ENCODE measurements around the gene SLCO4C1. TPM values are rescaled to one million over a fixed set of nuclear protein-coding genes. Genes with fewer than 3 reads are reported as not detected.

SLCO4C1 gene
- total and polyA plus RNA-seq, 2 of the 13 experiments (the other 11 are each of a cell fraction or from before 2014, with no cell fraction given): 1.3 to 7.8 TPM

DNA sequence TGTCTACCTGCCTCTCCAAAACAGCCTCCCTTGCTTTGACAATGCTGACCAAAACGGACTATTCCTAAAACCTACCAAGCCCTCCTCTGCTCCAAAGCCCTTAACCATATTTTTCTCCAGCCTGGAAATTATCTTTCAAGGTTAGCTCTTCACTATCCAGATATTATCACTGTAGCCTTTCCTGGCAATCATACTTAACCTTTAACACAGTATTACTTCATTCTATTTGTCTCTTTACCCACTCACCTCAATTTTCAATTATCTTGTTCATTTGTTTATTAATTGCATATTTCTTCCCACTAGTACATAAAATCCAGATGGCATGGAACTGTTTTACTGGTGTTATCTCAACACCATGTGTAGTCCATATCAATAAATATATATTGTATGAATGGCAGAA, 7.5 kb downstream of the SLCO4C1 start:
- H3K4me1 ChIP-seq (ENCODE audit: insufficient read depth, low read length): peaks cover 45% of the 10 kb centered on the region
- peak overlapping the region; percentile 62 for H3K4me2 ChIP-seq (ENCODE audit: low read depth, low read length)
- no TSS peak for BruUV-seq (replicated peaks)
- H3K36me3 ChIP-seq (replicated peaks in 1 of 2; ENCODE audit: control insufficient read depth in 1 of 2, insufficient read depth in 2 of 2, low read length in 2 of 2): no peaks in the 10 kb centered on the region
- no peaks in the 10 kb centered on the region for H4K20me1 ChIP-seq (ENCODE audit: insufficient read depth, low read length)
- WGBS (ENCODE audit: low lambda C conversion rate): 41% methylated on average over 1 of the region's 1 CpG
- H3K79me2 ChIP-seq (ENCODE audit: insufficient read depth, low read length): peaks cover 5% of the 10 kb centered on the region
- H3K27me3 ChIP-seq (ENCODE audit: control insufficient read depth in 1 of 2, insufficient read depth in 2 of 2, low read length in 2 of 2): no peaks in the 10 kb centered on the region
- in situ Hi-C loops (cut with HindIII; ENCODE audit: extremely low pct_ligation_motif_present, low pct_unique_long_range_greater_than_20kb) (no loop called here), intact Hi-C loops (cut with micrococcal nuclease; ENCODE audit: unreplicated experiment) (no loop called here)
- CTCF ChIA-PET (ENCODE audit: low intra/inter-chr PET ratio, low total read pairs): no interaction called here
- DNase-seq (ENCODE audit: low spot score) (no peak), ATAC-seq (peak; percentile 31; the same call in 1 of the 3 replicates), FAIRE-seq (no peak)
- no peak overlapping the region for H3K9ac ChIP-seq (ENCODE audit: insufficient read depth, low read depth, low read length)
- POLR2A ChIA-PET: no interaction called here
- H2AFZ ChIP-seq (ENCODE audit: low read length): no peak overlapping the region
- no peaks in the 10 kb centered on the region for H3K9me3 ChIP-seq (ENCODE audit: low read length)
- no peak overlapping the region; a peak in 1 of 6 replicates for H3K4me3 ChIP-seq (replicated peaks in 1 of 3; ENCODE audit: insufficient read depth in 1 of 3, low read depth in 2 of 3, low read length in 3 of 3)
- H3K27ac ChIP-seq (ENCODE audit: extremely low read length, insufficient read depth, low read length): peak overlapping the region; percentile 46
- TF ChIP-seq PPARG (CRISPR knock-in tag; conservative IDR thresholded peaks at IDR 0.05) (peak; percentile 81), ZNF792 (CRISPR knock-in tag; IDR thresholded peaks at IDR 0.05) (no peak), KAT7 (CRISPR knock-in tag; IDR thresholded peaks at IDR 0.05; ENCODE audit: borderline replicate concordance) (no peak), AGO1 (IDR thresholded peaks at IDR 0.05; ENCODE audit: low read depth, low read length, poor library complexity, severe bottlenecking) (no peak), ZNF563 (CRISPR knock-in tag; IDR thresholded peaks at IDR 0.05) (no peak), ZMAT5 (CRISPR knock-in tag; IDR thresholded peaks at IDR 0.05; ENCODE audit: borderline replicate concordance, low read depth) (no peak), HMG20A (CRISPR knock-in tag; IDR thresholded peaks at IDR 0.05; ENCODE audit: borderline replicate concordance) (peak; percentile 13; the same call in 1 of the 2 replicates), ZNF737 (CRISPR knock-in tag; IDR thresholded peaks at IDR 0.05; ENCODE audit: borderline replicate concordance) (no peak), HMGXB4 (CRISPR knock-in tag; IDR thresholded peaks at IDR 0.05; ENCODE audit: borderline replicate concordance in 1 of 2, low read depth in 1 of 2) (no peak), DZIP1 (CRISPR knock-in tag; IDR thresholded peaks at IDR 0.05) (no peak)
- TF ChIP-seq, protein P1, sequence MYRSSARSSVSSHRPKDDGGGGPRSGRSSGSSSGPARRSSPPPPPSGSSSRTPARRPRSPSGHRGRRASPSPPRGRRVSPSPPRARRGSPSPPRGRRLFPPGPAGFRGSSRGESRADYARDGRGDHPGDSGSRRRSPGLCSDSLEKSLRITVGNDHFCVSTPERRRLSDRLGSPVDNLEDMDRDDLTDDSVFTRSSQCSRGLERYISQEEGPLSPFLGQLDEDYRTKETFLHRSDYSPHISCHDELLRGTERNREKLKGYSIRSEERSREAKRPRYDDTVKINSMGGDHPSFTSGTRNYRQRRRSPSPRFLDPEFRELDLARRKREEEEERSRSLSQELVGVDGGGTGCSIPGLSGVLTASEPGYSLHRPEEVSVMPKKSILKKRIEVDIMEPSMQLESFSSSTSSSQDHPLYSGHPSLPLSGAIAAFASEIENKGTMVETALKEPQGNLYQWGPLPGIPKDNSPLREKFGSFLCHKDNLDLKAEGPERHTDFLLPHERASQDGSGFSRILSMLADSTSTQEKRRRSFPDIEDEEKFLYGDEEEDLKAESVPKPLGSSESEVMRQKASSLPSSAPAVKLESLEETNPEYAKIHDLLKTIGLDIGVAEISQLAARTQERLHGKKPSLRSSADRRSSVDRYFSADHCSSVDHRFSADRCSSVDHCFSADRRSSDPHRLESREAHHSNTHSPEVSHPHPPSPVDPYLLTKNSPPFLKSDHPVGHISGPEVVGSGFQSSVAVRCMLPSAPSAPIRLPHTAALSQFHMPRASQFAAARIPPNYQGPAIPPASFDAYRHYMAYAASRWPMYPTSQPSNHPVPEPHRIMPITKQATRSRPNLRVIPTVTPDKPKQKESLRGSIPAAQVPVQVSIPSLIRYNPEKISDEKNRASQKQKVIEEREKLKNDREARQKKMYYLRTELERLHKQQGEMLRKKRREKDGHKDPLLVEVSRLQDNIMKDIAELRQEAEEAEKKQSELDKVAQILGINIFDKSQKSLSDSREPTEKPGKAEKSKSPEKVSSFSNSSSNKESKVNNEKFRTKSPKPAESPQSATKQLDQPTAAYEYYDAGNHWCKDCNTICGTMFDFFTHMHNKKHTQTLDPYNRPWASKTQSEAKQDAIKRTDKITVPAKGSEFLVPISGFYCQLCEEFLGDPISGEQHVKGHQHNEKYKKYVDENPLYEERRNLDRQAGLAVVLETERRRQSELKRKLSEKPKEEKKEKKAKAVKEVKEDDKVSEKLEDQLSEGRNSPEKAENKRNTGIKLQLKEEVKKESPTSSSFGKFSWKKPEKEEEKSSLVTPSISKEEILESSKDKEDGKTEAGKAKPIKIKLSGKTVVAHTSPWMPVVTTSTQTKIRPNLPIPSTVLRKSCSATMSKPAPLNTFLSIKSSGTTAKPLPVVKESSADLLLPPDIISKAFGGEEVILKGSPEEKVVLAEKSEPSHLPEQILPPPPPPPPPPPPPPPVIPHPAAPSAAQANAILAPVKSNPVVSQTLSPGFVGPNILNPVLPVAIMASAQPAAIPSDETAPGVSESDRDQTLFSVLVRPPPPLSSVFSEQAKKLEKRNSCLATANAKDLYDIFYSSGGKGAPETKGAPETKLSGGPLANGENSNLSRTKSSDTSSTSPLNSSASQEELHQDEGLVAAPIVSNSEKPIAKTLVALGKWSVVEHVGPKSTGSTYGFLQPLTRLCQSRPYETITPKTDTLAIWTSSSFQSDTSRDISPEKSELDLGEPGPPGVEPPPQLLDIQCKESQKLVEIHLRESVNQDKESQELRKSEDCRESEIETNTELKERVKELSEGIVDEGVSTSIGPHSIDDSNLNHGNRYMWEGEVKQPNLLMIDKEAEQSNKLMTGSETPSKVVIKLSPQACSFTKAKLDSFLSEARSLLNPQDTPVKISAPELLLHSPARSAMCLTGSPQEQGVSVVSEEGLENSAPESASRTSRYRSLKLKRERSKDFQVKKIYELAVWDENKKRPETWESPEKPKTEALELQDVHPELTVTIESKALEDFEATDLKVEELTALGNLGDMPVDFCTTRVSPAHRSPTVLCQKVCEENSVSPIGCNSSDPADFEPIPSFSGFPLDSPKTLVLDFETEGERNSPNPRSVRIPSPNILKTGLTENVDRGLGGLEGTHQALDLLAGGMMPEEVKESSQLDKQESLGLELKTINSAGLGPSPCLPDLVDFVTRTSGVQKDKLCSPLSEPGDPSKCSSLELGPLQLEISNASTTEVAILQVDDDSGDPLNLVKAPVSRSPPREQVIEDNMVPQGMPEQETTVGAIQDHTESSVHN (CRISPR knock-in tag; IDR thresholded peaks at IDR 0.05): no peak
